ENCODE measurements around the gene LRRC58.

LRRC58 gene

GRCh38 chr3:120274739-120275167 is 74.4 kb downstream of the LRRC58 start:
- FAIRE-seq = no peak

Data from TTC549 (cell line).